Frontal cortex (tissue), 4 donors: Measurements from ENCODE around the gene EPAS1. TPM values are rescaled to one million over a fixed set of nuclear protein-coding genes. Genes with fewer than 3 reads are reported as not detected.

Experiments
- DNase-seq, 2 donors: peaks; one replicate each; pipeline ENCODE4 v3.0.0; 2012; ENCODE audit warnings: low spot score in 2 of 2
- FAIRE-seq: peaks from 2 replicates; lab custom pipeline; 2012; peaks lifted over from hg19 to GRCh38; lab: Jason Lieb, UNC
- total RNA-seq: library from RNA; depleted of rRNA; stranded (reverse); fragments of >200 nt; gene quantifications from one replicate; pipeline ENCODE4 v1.2.3, GENCODE V29; 2014
- donor health status: control.
- donor health status: control.
- donor health status: control.

Gene EPAS1
- total RNA-seq, 1 donor from 2014 or later: 3.7 TPM

- FAIRE-seq (no peak), DNase-seq (peak; percentile 41 to 53)
These were observed 2.4 kb downstream of the EPAS1 start for GRCh38 chr2:46299365-46300263.

- no peak for DNase-seq
- FAIRE-seq: no peak
These were observed 3.2 kb downstream of the EPAS1 start for GRCh38 chr2:46300406-46300832.

GRCh38 chr2:46302005-46302695, 4.9 kb downstream of the EPAS1 start:
- FAIRE-seq (no peak), DNase-seq (no peak)

- DNase-seq (no peak), FAIRE-seq (no peak)
These were observed 6.0 kb downstream of the EPAS1 start for GRCh38 chr2:46303233-46303632.

GRCh38 chr2:46303822-46304221, 6.6 kb downstream of the EPAS1 start:
- no peak for DNase-seq
- no peak for FAIRE-seq

DNA sequence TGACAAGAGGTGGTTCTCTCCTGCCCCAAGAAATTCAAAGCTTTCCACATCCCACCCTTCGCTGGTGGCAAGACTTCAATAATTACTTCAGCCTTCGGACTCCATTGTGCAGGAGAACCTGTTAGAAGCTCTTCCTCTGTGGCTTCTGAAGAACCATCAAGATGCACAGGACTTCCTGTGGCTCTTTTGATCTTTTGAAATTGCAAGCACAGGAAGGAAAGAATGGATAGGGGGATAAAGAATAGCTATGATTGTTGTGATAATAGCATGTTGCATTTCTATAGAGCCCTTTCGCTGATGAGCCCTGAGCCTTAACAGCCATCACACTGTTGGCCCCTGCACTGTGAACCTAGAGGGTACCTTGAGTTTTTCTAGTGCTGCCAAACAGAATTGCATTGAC, 7.4 kb downstream of the EPAS1 start:
- FAIRE-seq (no peak), DNase-seq (no peak)

GRCh38 chr2:46305187-46305586, 8.0 kb downstream of the EPAS1 start:
- FAIRE-seq: no peak
- no peak for DNase-seq

GRCh38 chr2:46305767-46306166, 8.6 kb downstream of the EPAS1 start:
- FAIRE-seq (no peak), DNase-seq (no peak)

- DNase-seq: no peak
- FAIRE-seq: no peak
These were observed 9.1 kb downstream of the EPAS1 start for GRCh38 chr2:46306330-46306751.

GRCh38 chr2:46306988-46307655, 9.9 kb downstream of the EPAS1 start:
- FAIRE-seq (no peak), DNase-seq (no peak)

GRCh38 chr2:46308081-46308480, 10.9 kb downstream of the EPAS1 start:
- DNase-seq: no peak

DNA sequence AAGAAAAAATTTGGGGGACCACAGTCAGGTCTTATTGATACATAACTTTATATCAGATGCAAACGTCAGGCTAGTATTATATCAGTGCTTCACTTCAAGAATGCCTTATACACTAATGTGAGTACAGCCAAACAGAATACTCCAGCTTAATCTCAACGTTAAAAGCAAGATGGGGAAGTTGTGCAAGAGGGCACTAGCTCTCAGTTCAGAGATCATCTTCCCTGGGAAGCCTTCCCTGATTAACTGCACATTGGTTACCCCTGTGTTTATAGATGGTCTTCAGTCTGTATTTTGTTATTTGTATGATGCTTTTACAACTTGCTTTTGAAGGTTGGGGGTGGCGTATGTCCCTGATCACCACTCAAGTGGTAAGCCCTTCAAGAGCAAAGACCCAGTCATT, 11.4 kb downstream of the EPAS1 start:
- FAIRE-seq: no peak
- no peak for DNase-seq

More at GRCh38 chr2:46308081-46308480, 10.9 kb downstream of the EPAS1 start:
- FAIRE-seq: no peak

- FAIRE-seq: no peak
- DNase-seq: no peak
These were observed 12.1 kb downstream of the EPAS1 start for GRCh38 chr2:46309052-46309953.

- DNase-seq: no peak
- FAIRE-seq: no peak
These were observed 13.2 kb downstream of the EPAS1 start for GRCh38 chr2:46310446-46310845.

DNA sequence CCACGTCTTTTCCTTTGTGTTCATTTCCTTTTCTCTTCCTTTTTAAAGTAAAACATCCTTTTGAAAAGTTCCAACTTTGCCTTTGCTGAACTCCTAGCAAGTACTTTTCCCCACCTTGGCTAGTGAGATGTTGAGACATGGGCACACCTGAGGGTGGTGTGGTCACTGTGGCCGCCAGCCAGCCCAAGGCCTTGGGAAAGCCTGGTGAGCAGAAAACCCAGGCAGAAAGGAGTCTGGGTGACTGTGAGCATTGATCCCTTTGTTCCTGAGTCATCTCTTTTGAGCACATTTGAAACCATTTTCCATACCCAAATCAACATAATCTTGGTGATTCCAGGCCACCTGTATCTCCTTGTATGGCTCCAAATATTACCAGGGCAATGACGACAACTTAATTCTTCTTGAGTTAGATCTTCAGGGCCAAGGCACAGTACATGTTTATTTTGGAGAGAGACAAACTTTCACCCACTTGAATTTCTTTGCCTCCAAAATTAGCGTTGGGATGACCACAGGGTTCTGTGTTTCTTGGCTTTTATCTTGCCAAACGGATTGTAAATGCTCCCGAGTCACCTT, 14.5 kb downstream of the EPAS1 start:
- FAIRE-seq (no peak), DNase-seq (no peak)

DNA sequence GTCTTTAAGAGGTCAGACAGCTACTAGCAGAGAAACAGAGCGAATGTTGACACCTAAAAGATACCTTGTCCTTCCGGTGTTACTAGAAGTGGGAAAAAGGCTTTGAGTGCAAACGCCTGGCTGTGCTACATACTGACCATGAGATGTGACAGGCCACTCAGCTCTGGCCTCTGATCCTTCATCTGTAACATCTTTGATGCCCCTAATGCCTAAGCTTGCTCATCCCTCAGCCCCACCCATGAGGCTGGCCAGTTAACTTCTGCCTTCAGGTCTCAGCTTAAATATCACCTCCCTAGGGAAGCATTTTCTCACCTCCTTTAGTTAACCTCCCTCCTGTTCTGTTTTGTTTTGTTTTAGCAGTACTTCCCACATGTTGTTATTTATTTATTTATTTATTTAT, 15.9 kb downstream of the EPAS1 start:
- DNase-seq (no peak), FAIRE-seq (no peak)

- DNase-seq (no peak), FAIRE-seq (no peak)
These were observed 17.0 kb downstream of the EPAS1 start for GRCh38 chr2:46314065-46314835.

DNA sequence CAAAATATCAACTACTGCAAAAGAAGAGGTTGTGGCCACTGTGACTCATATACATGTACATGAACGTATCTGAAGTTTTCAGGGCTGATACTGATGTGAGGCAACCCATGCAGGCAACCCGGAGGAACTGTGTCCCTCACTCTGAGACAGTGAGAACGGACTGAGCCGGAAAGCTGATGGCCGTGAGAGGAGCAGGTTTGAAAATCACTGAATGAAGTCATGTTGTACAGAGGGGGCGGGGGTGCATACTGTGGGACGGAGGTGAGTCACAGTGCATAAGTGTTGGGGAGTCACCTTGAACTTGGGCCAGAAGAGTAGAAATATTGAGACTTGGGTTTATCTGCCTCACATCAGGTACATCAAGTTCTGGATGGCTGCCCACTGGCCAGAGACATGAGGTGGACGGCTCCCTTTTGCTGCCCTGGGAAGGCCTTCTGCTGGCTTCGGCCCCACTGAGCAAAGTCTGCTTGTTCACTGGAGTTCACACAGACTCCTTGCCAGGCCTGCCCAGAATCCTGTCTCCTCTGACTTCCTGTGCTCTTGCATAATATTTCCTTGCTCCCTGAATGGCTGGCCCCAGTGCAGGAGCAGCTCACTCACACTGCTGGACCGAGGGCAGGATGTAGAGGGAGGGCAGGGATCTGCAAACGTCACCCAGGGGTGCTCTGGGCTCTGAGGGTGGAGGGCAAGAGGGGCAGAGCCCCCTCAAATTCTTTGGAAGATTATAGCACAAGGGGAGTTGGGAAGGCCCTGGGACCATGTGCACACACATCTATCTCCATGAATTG, 18.1 kb downstream of the EPAS1 start:
- no peak for DNase-seq
- FAIRE-seq: no peak
